GM13976 (cell line): Measurements from ENCODE around the gene PLXDC1.
"Not testable (repeated sequence)": the region's sequence is repeated elsewhere in the genome, so short reads cannot be mapped to it uniquely, and the experiment has no call there.

ENCODE experiments used
- DNase-seq: peaks from one replicate; pipeline ENCODE4 v3.0.0; 2012; ENCODE audit warnings: low spot score
- CTCF ChIP-seq: IDR thresholded peaks from 2 replicates; pipeline ENCODE4 v1.5.1; 2012; ENCODE audit warnings: borderline replicate concordance, mild to moderate bottlenecking; ENCODE audit not compliant: insufficient read depth; ENCODE audit errors: extremely low read depth, missing control alignments, control extremely low read depth
- in situ Hi-C: fragments of 300-500 bp; cut with MboI; formaldehyde crosslinking; loops from one replicate; pipeline ENCODE4 v1.12.0; 2022; ENCODE audit warnings: low sequenced_read_pairs, mixed read lengths, inconsistent platforms; ENCODE audit not compliant: unreplicated experiment

Gene PLXDC1

GRCh38 chr17:39132192-39132610, 19.2 kb downstream of the PLXDC1 start:
- TF ChIP-seq CTCF = no peak
- DNase-seq = no peak
- in situ Hi-C loops = no loop called here

GRCh38 chr17:39131616-39132015, 19.8 kb downstream of the PLXDC1 start:
- TF ChIP-seq CTCF = no peak
- DNase-seq = no peak
- in situ Hi-C loops = no loop called here

GRCh38 chr17:39130205-39130604, 21.2 kb downstream of the PLXDC1 start:
- in situ Hi-C loops = no loop called here
- no peak for TF ChIP-seq CTCF
- DNase-seq = no peak

GRCh38 chr17:39129544-39129943, 21.9 kb downstream of the PLXDC1 start:
- DNase-seq, in situ Hi-C loops: not testable (repeated sequence)

- TF ChIP-seq CTCF = no peak
- DNase-seq = no peak
- in situ Hi-C loops = no loop called here
Measured at GRCh38 chr17:39126436-39126835, 25.0 kb downstream of the PLXDC1 start.

- in situ Hi-C loops = no loop called here
- no peak for DNase-seq
- TF ChIP-seq CTCF = no peak
Measured at GRCh38 chr17:39125143-39125875, 26.1 kb downstream of the PLXDC1 start.

GRCh38 chr17:39123627-39124026, 27.8 kb downstream of the PLXDC1 start:
- TF ChIP-seq CTCF = no peak
- in situ Hi-C loops = no loop called here
- DNase-seq = no peak
